Measurements from ENCODE around the gene UNC13A. TPM values are rescaled to one million over a fixed set of nuclear protein-coding genes. Genes with fewer than 3 reads are reported as not detected.

UNC13A gene
- total RNA-seq, 1 donor from 2014 or later, result 1.3 TPM

DNA sequence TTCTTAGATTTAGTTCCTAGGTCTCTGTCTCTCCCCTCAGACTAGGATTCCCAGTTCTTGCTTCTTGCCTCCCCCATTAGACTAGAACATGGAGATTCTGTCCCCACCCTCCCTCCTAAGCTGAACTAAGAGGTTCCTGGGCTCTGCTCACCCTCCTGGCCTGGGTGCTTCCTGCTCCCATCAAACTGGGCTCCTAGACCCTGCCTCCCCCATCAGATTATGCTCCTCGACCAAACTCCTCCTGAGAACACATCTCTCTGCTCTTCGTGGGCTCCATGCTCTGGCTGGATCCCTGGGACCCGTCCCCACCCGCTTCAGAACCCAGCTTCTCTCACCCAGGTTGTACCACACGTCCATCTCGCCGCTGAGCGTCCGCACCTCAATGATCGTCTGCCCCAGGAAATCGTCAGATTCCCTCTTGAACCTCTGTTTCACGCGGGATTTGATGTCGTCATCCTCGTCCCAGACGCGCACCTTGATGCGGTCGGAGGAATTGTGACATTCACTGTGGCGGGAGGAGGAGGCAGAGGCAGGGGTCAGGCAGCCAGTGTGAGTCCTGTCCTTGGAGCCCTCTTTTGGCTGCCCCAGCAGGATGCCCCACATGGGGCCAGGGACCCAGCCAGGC, 42.7 kb downstream of the UNC13A start:
- no peaks in the 10 kb centered on the region for H3K36me3 ChIP-seq
- DNase-seq (ENCODE audit: low spot score), result no peak
- H3K27ac ChIP-seq, result no peak overlapping the region
- no peaks in the 10 kb centered on the region for H3K79me2 ChIP-seq (ENCODE audit: low read depth)
- no peak overlapping the region for H3K4me2 ChIP-seq
- H3K4me3 ChIP-seq, result no peak overlapping the region
- no peaks in the 10 kb centered on the region for H3K4me1 Mint-ChIP-seq
- no peaks in the 10 kb centered on the region for H3K27me3 ChIP-seq
- H3K27me3 Mint-ChIP-seq (ENCODE audit: insufficient read depth, low read depth), result no peaks in the 10 kb centered on the region
- no peak overlapping the region for H2AFZ ChIP-seq (replicated peaks)
- no peaks in the 10 kb centered on the region for H3K36me3 Mint-ChIP-seq
- H3K4me1 ChIP-seq, result no peaks in the 10 kb centered on the region
- no peak overlapping the region for H3K9ac ChIP-seq
- peak overlapping the region; percentile 51 for H3K27ac Mint-ChIP-seq
- H4K20me1 ChIP-seq (ENCODE audit: low read depth), result no peaks in the 10 kb centered on the region
- H3K4me3 Mint-ChIP-seq, result no peak overlapping the region
- no peaks in the 10 kb centered on the region for H3K9me3 ChIP-seq (ENCODE audit: low read depth)
- no peaks in the 10 kb centered on the region for H3K9me3 Mint-ChIP-seq
- TF ChIP-seq EZH2 (IDR thresholded peaks at IDR 0.05), result no peak
- TF ChIP-seq EZH2phosphoT487 (IDR thresholded peaks at IDR 0.05), result no peak
- TF ChIP-seq, protein P1, sequence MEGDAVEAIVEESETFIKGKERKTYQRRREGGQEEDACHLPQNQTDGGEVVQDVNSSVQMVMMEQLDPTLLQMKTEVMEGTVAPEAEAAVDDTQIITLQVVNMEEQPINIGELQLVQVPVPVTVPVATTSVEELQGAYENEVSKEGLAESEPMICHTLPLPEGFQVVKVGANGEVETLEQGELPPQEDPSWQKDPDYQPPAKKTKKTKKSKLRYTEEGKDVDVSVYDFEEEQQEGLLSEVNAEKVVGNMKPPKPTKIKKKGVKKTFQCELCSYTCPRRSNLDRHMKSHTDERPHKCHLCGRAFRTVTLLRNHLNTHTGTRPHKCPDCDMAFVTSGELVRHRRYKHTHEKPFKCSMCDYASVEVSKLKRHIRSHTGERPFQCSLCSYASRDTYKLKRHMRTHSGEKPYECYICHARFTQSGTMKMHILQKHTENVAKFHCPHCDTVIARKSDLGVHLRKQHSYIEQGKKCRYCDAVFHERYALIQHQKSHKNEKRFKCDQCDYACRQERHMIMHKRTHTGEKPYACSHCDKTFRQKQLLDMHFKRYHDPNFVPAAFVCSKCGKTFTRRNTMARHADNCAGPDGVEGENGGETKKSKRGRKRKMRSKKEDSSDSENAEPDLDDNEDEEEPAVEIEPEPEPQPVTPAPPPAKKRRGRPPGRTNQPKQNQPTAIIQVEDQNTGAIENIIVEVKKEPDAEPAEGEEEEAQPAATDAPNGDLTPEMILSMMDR (IDR thresholded peaks at IDR 0.05), result no peak
- H3F3A ChIP-seq (ENCODE audit: low read depth), result no peaks in the 10 kb centered on the region

GRCh38 chr19:17642656-17643055, 45.5 kb downstream of the UNC13A start:
- Mint-ChIP-seq H3K36me3 (no peaks in the 10 kb centered on the region), H3K9me3 (no peaks in the 10 kb centered on the region), H3K27ac (no peak overlapping the region), H3K4me1 (no peaks in the 10 kb centered on the region), H3K4me3 (no peak overlapping the region), H3K27me3 (ENCODE audit: insufficient read depth, low read depth) (no peaks in the 10 kb centered on the region)
- Histone ChIP-seq H3K27me3 (no peaks in the 10 kb centered on the region), H3K4me1 (no peaks in the 10 kb centered on the region), H3K36me3 (no peaks in the 10 kb centered on the region), H4K20me1 (ENCODE audit: low read depth) (no peaks in the 10 kb centered on the region), H3K9ac (no peak overlapping the region), H2AFZ (replicated peaks) (no peak overlapping the region), H3F3A (ENCODE audit: low read depth) (no peaks in the 10 kb centered on the region), H3K79me2 (ENCODE audit: low read depth) (no peaks in the 10 kb centered on the region), H3K4me3 (no peak overlapping the region), H3K4me2 (no peak overlapping the region), H3K27ac (no peak overlapping the region), H3K9me3 (ENCODE audit: low read depth) (no peaks in the 10 kb centered on the region)
- TF ChIP-seq, protein P1 (IDR thresholded peaks at IDR 0.05), result no peak
- TF ChIP-seq EZH2phosphoT487 (IDR thresholded peaks at IDR 0.05) (no peak), EZH2 (IDR thresholded peaks at IDR 0.05) (no peak)
- DNase-seq (ENCODE audit: low spot score), result no peak

DNA sequence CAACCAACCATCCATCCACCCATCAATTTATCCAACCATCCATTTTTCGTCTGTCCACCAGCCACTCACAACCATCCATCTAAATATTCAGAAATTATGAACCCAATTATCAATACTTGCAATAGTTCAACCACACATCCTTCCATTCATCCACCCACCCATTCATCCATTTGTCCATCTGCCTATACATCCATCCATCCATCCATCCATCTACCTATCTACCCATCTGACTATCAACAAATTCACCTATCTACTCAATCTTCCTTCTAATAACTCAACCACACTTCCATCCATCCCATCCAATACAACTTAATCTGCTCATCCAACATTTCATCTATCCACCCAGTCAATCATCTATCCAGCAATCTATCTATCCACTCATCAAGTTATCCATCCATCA, 46.3 kb downstream of the UNC13A start:
- H2AFZ ChIP-seq (replicated peaks), result no peak overlapping the region
- no peaks in the 10 kb centered on the region for H3K9me3 ChIP-seq (ENCODE audit: low read depth)
- no peak for DNase-seq (ENCODE audit: low spot score)
- H3K36me3 ChIP-seq, result no peaks in the 10 kb centered on the region
- Mint-ChIP-seq H3K4me1 (no peaks in the 10 kb centered on the region), H3K4me3 (no peak overlapping the region), H3K9me3 (no peaks in the 10 kb centered on the region), H3K36me3 (no peaks in the 10 kb centered on the region), H3K27ac (no peak overlapping the region), H3K27me3 (ENCODE audit: insufficient read depth, low read depth) (no peaks in the 10 kb centered on the region)
- no peak overlapping the region for H3K4me2 ChIP-seq
- no peak overlapping the region for H3K4me3 ChIP-seq
- no peaks in the 10 kb centered on the region for H4K20me1 ChIP-seq (ENCODE audit: low read depth)
- H3K79me2 ChIP-seq (ENCODE audit: low read depth), result no peaks in the 10 kb centered on the region
- H3K27ac ChIP-seq, result no peak overlapping the region
- TF ChIP-seq EZH2phosphoT487 (IDR thresholded peaks at IDR 0.05), result no peak
- TF ChIP-seq EZH2 (IDR thresholded peaks at IDR 0.05), result no peak
- TF ChIP-seq, protein P1 (IDR thresholded peaks at IDR 0.05), result no peak
- no peaks in the 10 kb centered on the region for H3K4me1 ChIP-seq
- H3K27me3 ChIP-seq, result no peaks in the 10 kb centered on the region
- H3F3A ChIP-seq (ENCODE audit: low read depth), result no peaks in the 10 kb centered on the region
- H3K9ac ChIP-seq, result no peak overlapping the region
